Ovary (tissue), 9 donors: Measurements from ENCODE around the gene KRTAP5-6. TPM values are rescaled to one million over a fixed set of nuclear protein-coding genes. Genes with fewer than 3 reads are reported as not detected.

ENCODE experiments used
- DNase-seq, 5 donors: peaks; one replicate each; pipeline ENCODE4 v3.0.0-alpha.2; 2019 to 2020
- H3K27ac ChIP-seq, 2 donors: fragments of 200-600 bp; one replicate each; pipeline versions ENCODE4 v1.5.1 to v1.8.0; 2019 to 2022
- H3K27me3 ChIP-seq: fragments of 200-600 bp; one replicate; pipeline ENCODE4 v1.8.0; 2022
- H3K36me3 ChIP-seq: fragments of 200-600 bp; sonication (generic); one replicate; pipeline ENCODE4 v1.5.1; 2019
- H3K4me1 ChIP-seq: one replicate; pipeline ENCODE4 v1.8.1; 2013; ENCODE audit warnings: mild to moderate bottlenecking, moderate library complexity; ENCODE audit not compliant: insufficient read depth
- H3K4me3 ChIP-seq: fragments of 200-600 bp; sonication (generic); one replicate; pipeline ENCODE4 v1.5.1; 2017
- H3K9me3 ChIP-seq, 2 donors: fragments of 200-600 bp in 1 of 2; sonication (generic) in 1 of 2; one replicate each; pipeline versions ENCODE4 v1.5.1 to v1.8.1; 2013 to 2019; ENCODE audit warnings: mild to moderate bottlenecking in 1 of 2, moderate library complexity in 1 of 2
- EP300 ChIP-seq: sonication (generic); formaldehyde crosslinking; IDR thresholded peaks from one replicate; pipeline ENCODE4 v1.6.1; 2017; ENCODE audit warnings: antibody characterized with exemption
- POLR2A ChIP-seq: fragments of 450-650 bp; IDR thresholded peaks from one replicate; pipeline ENCODE4 v1.6.1; 2017; ENCODE audit warnings: antibody characterized with exemption, mild to moderate bottlenecking, moderate library complexity
- WGBS, 3 donors: extraction: QIAGEN DNeasy Blood & Tissue Kit in 1 of 3; methylation state at CpG; one replicate each; pipeline versions ENCODE4 v1.1.5 to v1.1.7; 2013 to 2017; 5-methylcytosine and 5-hydroxymethylcytosine counted together
- intact Hi-C, 4 donors: fragments of 100-400 bp; cut with DNase I; formaldehyde crosslinking; loops; one replicate each; pipeline versions ENCODE4 v1.11.0 to v1.15.1; 2022 to 2023
- polyA plus RNA-seq, 2 donors: library from polyadenylated mRNA; stranded (reverse); fragments of 200-250 nt in 1 of 2; fragments of 350-450 nt in 1 of 2; fragmentation: Illumina TruSeq in 1 of 2; extraction: RNeasy Lipid Tissue Mini Kit (QIAGEN cat#74804) in 1 of 2; gene quantifications; one replicate each; pipeline ENCODE4 v1.2.3, GENCODE V29; 2013 to 2014
- total RNA-seq, 7 donors: library from RNA; depleted of rRNA in 2 of 7; stranded (reverse); fragments of >200 nt in 2 of 7; fragmentation: NEBNext Ultra II Directional in 3 of 7; extraction: Animal tissue kit (Norgen Biotek cat#: 25700) in 3 of 7; gene quantifications; one replicate each; pipeline versions ENCODE4 v1.1.0 to v1.2.4, GENCODE V29; 2016 to 2023
- TF ChIP-seq, protein P1 (sequence below), 3 donors: fragments of 450-650 bp in 2 of 3; fragments of 200-600 bp in 1 of 3; IDR thresholded peaks; one replicate each; pipeline versions ENCODE4 v1.5.1 to v1.8.0; 2016 to 2022; ENCODE audit warnings: antibody characterized with exemption in 3 of 3, mild to moderate bottlenecking in 1 of 3
- donor health status: DM: no; HTN: no; CAD: no; lungs with moderate emphysema.
- donor health status: DM: no; HTN: no; CAD: no.
- donor health status: Bipolar disorder and iron deficiency.
- donor health status: DM: yes; HTN: yes; CAD: no.
- donor health status: DM: no; HTN: no; CAD: no.
- donor health status: DM: yes; HTN: yes; CAD: no.

Gene KRTAP5-6
- total and polyA plus RNA-seq, 9 donors, result not detected

DNA sequence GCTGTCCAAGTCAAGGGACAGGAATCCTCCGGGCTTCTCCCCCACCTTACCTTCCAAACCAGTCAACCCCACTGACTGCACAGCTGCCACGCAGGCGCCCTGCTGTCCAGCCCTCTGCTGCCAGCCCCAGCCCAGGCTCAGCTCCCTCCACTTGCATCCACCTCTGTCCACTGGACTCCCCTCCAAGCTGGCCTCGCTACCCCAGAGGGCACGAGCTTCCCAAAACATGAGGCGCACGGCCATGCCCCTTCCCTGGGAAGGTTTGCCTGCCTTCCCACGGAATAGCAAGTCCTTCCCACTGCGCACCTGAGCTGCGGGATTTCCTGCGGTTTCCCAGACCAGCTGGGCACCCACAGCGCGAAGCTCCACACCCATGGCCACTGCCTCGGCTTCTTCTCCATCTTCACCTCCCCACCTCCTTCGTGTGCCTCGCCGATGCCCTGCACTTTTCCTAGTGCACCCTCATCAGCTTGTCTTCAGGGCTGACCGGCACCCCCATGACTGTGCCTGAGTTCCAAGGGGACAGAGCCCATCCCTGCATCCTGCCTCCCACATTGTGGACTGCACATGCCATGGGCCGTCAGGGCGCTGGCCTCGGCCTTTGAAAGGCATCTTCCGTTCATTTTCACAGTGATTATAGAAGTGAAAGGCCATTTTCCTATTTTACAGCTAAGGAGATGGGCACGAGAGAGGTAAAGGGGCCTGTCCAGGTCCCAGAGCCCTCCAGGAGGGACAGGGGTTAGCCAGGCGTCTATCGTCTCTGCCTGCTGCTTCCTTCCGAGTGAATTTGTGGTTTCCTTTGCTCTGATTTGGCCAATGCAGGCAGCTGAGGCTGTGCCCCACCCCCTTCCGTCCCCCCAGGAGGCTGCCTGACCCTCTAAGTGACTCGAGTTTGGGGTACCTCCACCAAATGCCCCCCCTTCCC is 37.0 kb downstream of the KRTAP5-6 start:
- Histone ChIP-seq H3K4me3 (no peak overlapping the region), H3K9me3 (no peaks in the 10 kb centered on the region), H3K4me1 (no peaks in the 10 kb centered on the region), H3K27ac (no peak overlapping the region), H3K36me3 (no peaks in the 10 kb centered on the region), H3K27me3 (no peaks in the 10 kb centered on the region)
- TF ChIP-seq POLR2A, result no peak
- no peak for TF ChIP-seq EP300
- TF ChIP-seq, protein P1, sequence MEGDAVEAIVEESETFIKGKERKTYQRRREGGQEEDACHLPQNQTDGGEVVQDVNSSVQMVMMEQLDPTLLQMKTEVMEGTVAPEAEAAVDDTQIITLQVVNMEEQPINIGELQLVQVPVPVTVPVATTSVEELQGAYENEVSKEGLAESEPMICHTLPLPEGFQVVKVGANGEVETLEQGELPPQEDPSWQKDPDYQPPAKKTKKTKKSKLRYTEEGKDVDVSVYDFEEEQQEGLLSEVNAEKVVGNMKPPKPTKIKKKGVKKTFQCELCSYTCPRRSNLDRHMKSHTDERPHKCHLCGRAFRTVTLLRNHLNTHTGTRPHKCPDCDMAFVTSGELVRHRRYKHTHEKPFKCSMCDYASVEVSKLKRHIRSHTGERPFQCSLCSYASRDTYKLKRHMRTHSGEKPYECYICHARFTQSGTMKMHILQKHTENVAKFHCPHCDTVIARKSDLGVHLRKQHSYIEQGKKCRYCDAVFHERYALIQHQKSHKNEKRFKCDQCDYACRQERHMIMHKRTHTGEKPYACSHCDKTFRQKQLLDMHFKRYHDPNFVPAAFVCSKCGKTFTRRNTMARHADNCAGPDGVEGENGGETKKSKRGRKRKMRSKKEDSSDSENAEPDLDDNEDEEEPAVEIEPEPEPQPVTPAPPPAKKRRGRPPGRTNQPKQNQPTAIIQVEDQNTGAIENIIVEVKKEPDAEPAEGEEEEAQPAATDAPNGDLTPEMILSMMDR (IDR thresholded peaks at IDR 0.05), result no peak
- intact Hi-C loops, result loop anchor here in 1 of 4 donors (10.0 kb wide), 1 partner anchor 51 kb away; no protein-coding TSS in a partner anchor
- WGBS, 3 donors, result 68 to 74% (median 70%) methylated on average over 28 of the region's 28 CpGs
- DNase-seq, result no peak

DNA sequence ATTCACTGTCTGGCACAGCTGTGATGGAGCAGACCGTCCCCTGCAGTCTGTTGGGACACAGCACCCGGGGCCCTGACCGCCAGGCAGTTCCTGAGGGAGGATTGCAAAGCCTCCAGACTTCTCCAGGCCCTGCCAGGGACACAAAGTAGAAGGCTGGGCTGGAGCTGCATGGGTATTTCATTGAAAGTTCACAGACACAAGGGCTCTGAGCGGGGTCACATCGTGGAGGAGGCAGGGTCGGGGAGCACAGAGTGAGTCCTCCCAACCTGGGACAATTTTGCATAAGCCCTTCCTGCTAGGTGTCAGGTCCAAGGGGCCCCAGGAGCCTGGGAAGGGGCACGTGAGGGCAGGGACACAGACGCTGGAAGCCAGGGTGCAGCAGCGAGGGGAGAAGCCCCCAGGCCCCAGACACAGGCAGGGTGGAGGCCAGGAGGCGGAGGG is 37.7 kb downstream of the KRTAP5-6 start:
- Histone ChIP-seq H3K4me1 (no peaks in the 10 kb centered on the region), H3K9me3 (no peaks in the 10 kb centered on the region), H3K36me3 (no peaks in the 10 kb centered on the region), H3K27me3 (no peaks in the 10 kb centered on the region), H3K27ac (no peak overlapping the region), H3K4me3 (no peak overlapping the region)
- TF ChIP-seq EP300, result no peak
- TF ChIP-seq, protein P1 (IDR thresholded peaks at IDR 0.05), result no peak
- no peak for TF ChIP-seq POLR2A
- DNase-seq, result no peak
- intact Hi-C loops, result loop anchor here in 1 of 4 donors (10.0 kb wide), 1 partner anchor 50 kb away; no protein-coding TSS in a partner anchor
- 37 to 50% (median 44%) methylated on average over 10 of the region's 10 CpGs for WGBS, 3 donors

DNA sequence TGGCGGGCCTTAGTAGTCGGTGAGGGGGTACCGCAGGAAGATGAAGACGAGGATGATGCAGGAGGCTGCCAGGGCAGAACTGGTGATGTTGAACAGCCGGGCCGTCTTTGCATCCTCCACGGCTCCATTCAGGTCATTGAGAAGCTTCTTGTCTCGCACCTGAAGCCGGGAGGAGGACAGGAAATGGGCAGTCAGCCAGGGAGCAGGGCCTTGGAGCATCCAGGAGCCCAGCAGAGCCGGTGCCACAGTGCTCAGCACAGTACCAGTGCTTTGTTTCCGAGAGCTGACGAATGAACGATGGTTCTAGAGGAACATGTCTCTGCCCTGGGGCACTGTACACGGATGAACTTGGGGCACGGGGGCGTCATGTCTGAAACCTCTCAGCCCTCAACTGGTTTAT is 38.3 kb downstream of the KRTAP5-6 start:
- intact Hi-C loops, result loop anchor here in 1 of 4 donors (10.0 kb wide), 1 partner anchor 50 kb away; no protein-coding TSS in a partner anchor
- WGBS, 3 donors, result 56 to 63% (median 62%) methylated on average over 16 of the region's 16 CpGs
- H3K4me3 ChIP-seq, result no peak overlapping the region
- TF ChIP-seq POLR2A (no peak), EP300 (no peak)
- TF ChIP-seq, protein P1 (IDR thresholded peaks at IDR 0.05), result no peak
- H3K9me3 ChIP-seq, result no peaks in the 10 kb centered on the region
- H3K4me1 ChIP-seq, result no peaks in the 10 kb centered on the region
- no peak overlapping the region for H3K27ac ChIP-seq
- H3K27me3 ChIP-seq, result no peaks in the 10 kb centered on the region
- no peaks in the 10 kb centered on the region for H3K36me3 ChIP-seq
- DNase-seq, result no peak

DNA sequence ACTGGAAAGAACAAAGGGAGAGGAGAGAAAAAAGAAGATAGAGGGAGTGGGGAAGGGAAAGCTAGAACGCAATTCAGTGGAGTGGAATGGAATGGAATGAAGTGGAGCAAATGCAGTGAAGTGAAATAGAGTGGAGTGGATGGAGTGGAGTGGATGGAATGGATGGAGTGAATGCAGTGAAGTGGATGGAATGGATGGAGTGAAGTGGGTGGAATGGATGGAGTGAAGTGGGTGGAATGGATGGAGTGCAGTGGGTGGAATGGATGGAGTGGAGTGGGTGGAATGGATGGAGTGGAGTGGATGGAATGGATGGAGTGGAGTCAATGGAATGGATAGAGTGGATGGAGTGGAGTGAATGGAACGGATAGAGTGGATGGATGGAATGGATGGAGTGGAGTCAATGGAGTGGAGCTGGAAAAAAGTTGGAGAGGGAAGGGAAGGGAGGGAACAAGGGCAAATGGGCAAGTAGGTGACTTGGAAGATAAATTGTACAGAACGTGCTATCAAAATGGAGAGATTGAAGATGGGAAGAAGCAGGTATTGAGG is 39.5 kb downstream of the KRTAP5-6 start:
- Histone ChIP-seq H3K4me1 (no peaks in the 10 kb centered on the region), H3K36me3 (no peaks in the 10 kb centered on the region), H3K4me3 (no peak overlapping the region), H3K27ac (no peak overlapping the region), H3K9me3 (no peaks in the 10 kb centered on the region), H3K27me3 (no peaks in the 10 kb centered on the region)
- no peak for DNase-seq
- intact Hi-C loops, result loop anchor here in 1 of 4 donors (10.0 kb wide), 1 partner anchor 48 kb away; no protein-coding TSS in a partner anchor
- 48 to 59% (median 54%) methylated on average over 3 of the region's 3 CpGs for WGBS, 3 donors
- TF ChIP-seq, protein P1 (IDR thresholded peaks at IDR 0.05), result no peak
- no peak for TF ChIP-seq POLR2A
- TF ChIP-seq EP300, result no peak
